Measurements from ENCODE around the gene NCOA6. TPM values are rescaled to one million over a fixed set of nuclear protein-coding genes. Genes with fewer than 3 reads are reported as not detected.

NCOA6 gene
- total RNA-seq, 1 experiment from 2014 or later: 8.2 TPM

DNA sequence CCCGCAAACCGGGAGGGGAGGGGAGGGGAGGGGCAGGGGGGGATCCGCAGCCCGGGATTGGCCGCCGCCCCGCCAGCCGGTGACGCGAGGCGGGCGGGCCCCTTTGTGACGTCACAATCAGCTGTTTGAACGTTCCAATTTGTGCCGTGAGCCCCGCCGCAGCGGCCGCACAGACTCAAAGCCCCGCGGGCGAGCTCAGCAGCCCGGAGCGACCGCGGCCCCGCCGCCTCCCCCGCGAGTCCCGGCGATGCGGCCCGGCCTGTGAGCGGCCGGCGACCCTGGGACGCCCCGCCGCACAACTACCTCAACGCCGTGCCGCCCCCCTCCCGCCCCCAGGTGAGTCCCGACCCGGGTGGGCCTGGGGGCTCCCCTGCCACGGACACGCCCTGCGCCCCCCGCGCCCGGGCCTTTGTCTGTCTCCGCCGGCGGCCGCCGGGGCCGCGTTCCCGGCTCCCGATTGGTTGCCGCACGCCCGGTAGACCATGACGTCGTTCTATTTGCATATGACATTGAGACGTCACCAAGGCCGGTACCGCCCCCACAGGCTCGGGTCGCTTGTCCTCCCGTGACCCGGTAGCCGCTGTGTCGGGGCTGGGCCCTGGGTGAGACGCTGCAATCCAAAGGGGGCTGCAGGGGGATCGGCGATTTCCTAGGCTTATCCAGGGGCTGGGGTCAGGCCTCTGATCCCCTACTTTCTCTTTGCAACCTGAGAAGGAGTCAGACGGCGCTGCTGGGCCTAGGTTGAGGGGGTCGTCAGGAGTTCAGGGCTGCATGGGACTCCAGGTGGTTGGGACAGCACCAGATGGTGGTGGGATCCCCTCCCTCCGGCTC, 121.1 kb downstream of the NCOA6 start, which contains the start of gene TP53INP2:
Gene TP53INP2 (plus strand): TSS at position 168 of the 831 bp plus-strand sequence. CDS start 4,396 bp downstream, outside the sequence.
- DNase-seq (ENCODE audit: low spot score): peak; percentile 84

DNA sequence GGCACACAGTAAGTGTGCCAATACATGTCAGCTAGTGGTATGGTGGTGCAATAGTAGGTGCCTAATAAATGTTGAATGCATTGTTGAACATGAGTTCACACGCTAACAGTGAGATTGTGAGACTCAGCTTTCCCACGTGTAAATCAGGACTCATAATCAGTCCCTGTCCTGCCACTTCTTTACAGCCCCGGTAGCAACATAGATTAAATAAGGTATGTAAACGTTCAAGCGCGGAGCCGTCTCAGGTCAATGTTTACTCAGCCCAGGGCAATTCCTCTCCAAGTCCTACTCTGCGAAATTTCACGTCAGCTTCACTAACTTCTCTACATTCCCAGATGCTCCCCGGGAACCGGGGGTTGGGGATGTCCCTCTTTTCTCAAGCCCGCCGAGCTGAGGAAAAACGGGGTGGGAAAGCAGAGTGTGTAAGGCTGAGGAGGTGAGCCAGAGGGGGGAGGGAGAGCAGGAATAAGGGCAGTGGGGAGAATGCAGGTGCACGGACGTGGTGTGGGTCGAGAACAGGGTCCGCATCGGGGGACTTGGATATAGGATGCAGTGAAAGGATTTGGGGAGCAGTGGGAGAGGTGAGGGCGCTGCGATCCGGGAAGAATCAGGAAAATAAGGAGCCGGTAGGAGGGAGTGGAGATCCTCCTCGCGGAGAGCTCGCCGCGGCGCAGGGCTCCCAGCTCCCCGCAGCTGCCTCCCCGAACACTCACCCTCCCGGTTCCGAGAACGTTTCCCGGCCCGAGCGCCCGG, 121.9 kb downstream of the NCOA6 start:
- DNase-seq (ENCODE audit: low spot score): peak; percentile 29

DNA sequence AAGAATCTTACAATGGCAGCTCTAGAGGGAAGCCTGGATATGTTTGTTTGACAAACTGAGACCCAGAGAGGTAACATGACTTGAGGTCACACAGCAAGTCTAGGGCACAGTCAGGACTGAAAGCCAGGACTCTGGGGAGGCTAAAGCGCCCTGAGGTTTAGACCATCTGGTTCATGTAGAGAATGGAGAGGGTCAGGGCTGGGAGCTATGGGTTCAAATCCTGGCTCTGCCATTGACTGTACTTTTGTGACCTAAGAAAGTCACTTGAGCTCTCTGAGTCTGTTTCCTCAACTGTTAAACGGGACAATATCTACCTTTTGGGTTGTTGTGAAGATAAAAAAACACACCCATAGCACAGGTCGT, 122.4 kb downstream of the NCOA6 start:
- no peak for DNase-seq (ENCODE audit: low spot score)

DNA sequence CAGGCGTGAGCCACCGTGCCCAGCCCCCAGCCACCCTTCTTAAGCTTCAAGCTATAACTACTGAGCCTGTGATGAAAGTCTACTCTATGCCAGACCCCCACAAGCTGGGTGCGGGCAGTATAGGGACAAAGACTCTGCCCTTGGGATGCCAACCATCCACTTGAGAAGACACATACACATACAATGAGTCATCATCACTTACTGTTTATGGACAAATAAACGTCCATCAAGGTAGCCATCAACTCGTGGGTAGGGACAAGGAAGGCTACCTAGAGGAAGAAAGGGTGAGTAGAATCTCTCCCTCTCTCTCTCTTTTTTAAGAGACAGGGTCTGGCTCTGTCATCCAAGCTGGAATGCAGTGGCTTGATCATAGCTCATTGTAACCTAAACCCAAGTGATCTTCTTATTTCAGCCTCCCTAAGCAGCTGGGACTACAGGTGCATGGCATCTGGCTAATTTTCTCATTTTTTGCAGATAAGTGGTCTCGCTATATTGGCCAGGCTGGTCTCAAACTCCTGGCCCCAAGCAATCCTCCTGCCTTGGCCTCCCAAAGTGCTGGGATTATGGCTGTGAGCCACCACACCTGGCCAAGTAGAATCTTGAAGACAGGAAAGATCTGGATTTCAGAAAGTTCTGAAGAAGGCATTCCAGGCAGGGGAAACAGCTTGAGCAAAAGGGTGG, 123.9 kb downstream of the NCOA6 start:
- peak; percentile 50 for DNase-seq (ENCODE audit: low spot score)

DNA sequence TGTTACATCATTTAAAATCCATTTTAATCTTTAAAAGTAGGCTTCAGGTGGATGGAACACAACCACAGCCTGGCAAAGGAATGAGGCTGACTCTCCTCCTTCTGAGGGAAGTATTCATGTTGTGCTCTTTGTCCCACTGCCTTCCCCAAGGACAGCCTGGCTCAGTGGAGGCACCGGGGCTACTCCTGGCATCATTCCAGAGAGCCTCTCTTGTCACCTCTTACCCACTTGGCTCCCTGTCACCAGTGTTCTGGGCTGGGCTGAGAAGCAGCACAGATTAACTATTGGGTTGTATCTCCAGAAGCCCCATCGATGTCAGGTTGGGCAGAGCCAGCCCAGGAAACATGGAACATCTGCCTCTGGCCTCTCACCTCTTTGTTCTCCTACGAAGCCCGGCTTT, 132.0 kb downstream of the NCOA6 start:
- DNase-seq (ENCODE audit: low spot score): no peak

DNA sequence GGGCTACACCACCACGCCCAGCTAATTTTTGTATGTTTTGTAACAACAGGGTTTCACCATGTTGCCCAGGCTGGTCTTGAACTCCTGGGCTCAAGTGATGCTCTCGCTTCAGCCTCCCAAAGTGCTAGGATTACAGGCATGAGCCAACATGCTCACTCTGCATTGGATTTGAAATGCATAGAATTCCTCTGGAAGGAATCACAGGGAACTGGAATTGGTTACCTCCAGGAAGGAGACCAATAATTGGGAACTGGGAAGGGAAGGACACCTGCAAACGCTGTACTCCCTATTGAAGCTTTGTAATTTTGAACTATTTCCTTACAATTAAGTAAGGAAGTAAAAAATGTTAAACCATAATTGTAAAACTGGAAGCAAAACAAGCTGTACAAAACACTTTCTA, 133.6 kb downstream of the NCOA6 start:
- no peak for DNase-seq (ENCODE audit: low spot score)

DNA sequence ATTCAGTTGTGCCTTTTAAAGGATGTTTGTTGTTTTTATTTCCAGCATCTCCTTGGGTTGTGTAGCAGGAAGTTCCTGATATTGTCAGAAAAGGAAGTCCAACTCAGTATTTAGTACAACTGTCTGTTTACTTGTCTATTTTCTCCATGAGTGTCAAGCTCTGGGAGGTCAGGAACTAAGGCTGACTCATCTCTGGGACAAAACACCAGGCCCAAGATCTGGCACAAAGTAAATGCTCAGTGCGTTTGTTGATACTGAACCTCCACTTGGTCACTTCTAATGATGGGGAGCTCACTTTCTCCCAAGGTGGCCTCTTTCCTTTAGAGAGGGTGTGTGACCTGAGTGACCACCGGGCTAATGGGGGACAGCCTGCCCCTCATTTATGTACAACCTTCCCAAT, 136.0 kb downstream of the NCOA6 start:
- peak; percentile 38 for DNase-seq (ENCODE audit: low spot score)

DNA sequence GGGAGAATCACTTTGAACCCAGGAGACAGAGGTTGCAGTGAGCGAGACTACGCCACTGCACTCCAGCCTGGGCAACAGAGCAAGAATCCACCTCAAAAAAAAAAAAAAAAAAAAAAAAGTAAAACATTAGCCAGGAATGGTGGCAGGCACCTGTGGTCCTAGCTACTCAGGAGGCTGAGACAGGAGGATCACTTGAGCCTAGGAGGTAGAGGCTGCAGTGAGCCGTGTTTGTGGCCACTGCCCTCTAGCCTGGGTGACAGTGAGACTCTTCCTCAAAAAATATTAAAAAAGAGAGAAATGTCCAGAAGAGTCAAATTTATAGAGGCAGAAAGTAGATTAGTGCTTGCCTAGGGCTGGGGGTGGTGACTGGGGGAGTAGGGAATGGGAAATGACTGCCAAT, 141.8 kb downstream of the NCOA6 start:
- no peak for DNase-seq (ENCODE audit: low spot score)

DNA sequence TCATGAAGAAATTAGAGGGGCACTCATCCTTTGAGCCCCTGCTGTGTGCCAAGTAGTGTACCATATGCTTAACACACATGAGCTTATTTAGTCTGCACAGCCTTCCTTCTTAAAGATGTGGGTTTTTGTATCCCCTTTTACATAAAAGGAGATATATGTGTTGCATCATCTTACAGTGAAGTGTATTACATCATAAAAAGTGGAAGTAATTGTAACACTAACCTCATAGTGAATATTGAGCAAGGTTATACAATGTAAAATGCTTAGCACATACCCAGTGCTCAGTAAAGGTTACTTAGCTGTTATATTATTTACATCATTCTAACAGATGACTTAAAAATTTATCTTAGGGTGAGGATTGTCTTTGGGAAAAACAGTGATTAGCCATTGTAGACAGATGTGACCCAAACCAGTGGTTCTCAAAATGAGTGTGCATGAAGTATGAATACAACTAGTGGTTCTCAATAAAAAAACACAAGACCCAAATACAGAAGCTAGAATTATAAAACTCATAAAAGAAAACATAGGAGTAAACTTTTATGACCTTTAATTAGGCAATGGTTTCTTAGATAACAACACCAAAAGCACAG, 144.8 kb downstream of the NCOA6 start:
- no peak for DNase-seq (ENCODE audit: low spot score)

DNA sequence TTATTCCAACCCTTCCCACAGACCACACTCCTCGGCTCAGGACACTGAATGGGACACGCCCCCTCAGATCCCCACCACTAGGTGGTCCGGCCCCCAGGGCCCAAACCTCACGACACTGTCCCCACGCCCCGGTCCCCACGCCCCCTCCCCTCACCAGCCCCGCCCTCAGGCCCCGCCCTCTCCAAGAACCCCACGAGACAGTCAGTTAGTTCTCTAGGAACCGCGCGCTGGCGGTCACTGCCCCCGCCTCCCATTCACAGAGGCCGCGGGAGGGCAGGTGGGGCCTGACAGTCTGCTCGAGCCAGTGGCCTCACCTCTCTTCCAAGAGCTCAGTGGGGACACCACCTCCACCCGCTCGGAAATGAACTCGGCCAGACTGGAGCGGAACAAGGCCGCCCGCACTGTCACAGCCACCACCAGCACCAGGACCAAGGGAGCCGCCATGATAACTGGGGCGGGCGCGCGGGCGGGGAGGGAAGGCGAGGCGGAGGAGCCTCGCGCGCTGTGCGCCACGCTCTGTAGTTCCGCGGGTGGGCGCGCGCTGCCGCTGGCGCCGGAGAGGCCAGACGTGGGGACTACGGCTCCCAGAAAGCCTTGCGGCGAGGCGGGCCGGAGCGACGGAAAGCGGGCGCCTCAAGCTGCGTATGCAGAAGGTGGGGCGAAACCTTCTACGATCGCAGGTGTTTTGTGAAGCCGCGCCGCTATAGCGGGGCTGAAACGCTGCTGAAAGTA, 148.6 kb downstream of the NCOA6 start, which contains the start of gene PIGU:
Gene PIGU (minus strand): TSS at position 451 of the 732 bp plus-strand sequence. CDS start 7 bp downstream, at position 444.
- peak; percentile 91 for DNase-seq (ENCODE audit: low spot score)

DNA sequence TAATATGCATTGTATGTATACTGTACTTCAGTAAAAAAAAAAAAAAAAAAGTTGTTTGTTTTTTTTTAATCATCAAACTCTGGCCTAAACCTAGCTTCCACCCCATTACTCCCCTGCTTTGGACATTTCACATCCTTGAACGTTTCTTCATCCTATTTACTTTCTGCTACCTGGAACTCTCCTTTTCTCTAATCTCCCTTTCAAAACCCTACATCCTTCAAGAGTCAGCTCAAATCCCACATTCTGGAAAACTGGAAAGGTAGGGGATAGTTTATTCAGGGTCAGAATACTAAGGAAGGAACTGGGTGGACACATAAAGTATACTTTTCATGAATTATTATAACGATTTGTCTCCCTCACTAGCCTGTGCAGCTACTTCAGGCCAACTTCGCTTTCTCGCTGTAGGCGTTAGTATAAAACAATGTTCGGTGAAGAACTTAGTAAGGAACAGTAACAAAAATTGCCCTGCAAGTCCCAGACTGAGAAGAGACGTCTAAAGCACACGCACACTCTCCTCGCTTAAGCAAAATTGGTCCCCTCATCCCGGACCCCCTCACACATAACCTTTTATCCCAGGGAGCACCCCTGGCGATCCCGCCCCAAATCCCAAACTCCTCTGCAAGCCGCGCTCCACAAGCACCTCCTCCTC, 149.3 kb downstream of the NCOA6 start:
- DNase-seq (ENCODE audit: low spot score): no peak

DNA sequence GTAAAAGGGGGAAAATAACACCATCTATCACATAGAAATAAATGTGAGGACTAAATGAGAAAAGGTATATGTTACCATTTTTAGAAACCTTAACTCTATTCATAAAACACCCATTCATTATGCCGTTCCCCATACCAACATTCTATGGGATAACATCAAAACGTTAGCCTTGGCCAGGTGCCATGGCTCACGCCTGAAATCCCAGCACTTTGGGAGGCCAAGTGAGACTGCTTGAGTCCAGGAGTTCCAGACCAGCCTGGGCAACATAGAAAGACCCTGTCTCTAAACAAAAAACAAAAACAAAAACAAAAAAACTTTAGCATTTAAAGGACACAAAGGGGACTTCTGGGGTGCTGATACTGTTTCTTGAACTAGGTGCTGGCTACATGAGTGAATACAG, 149.9 kb downstream of the NCOA6 start:
- DNase-seq (ENCODE audit: low spot score): no peak

DNA sequence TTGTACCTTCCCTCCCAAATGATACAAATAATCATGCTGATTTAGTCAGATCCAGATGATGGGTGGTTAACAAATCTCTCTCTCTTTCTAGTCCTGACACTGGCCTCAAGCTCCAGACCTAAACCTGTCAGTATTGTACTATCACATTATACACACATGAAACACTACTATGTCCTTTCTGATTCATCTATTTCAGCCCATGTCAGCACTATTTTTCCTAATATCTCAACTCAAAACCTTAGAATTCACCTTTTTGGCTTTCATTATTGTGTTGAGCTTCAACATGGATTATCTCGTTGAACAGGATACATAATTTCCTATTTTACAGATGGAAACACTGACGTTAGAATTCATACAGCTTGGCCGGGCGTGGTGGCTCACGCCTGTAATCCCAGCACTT, 152.0 kb downstream of the NCOA6 start:
- DNase-seq (ENCODE audit: low spot score): no peak

DNA sequence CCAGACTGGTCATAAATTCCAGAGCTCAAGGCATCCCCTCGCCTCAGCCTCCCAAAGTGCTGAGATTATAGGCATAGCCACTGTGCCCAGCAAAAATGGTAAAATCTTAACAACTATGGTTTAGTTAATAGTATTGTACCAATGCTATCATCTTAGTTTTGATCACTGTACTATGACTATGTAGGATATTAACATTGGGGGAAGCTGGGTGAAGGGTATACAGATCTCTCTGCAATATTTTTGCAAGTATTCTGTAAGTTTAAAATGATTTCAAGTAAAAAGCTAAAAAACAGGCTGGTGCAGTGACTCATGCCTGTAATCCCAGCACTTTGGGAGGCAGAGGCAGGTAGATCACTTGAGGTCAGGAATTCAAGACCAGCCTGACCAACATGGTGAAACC, 156.4 kb downstream of the NCOA6 start:
- DNase-seq (ENCODE audit: low spot score): no peak

Other genes with a start within 250 kb of the NCOA6 start
- gene PIGU, start 148.6 kb downstream of the NCOA6 start, total RNA-seq (2014; rRNA removed; shearing (Covaris generic)): 23.7 and 28.7 TPM in 2 replicates
- 2.4 and 5.0 TPM in 2 replicates for gene TP53INP2, start 121.3 kb downstream of the NCOA6 start, total RNA-seq (2014; rRNA removed; shearing (Covaris generic))
- 0.26 and 0.55 TPM in 2 replicates for gene GGT7, start 47.2 kb upstream of the NCOA6 start, total RNA-seq (2014; rRNA removed; shearing (Covaris generic))
- 40.1 and 49.9 TPM in 2 replicates for gene ACSS2, start 51.0 kb upstream of the NCOA6 start, total RNA-seq (2014; rRNA removed; shearing (Covaris generic))
- gene GSS, start 130.2 kb upstream of the NCOA6 start, total RNA-seq (2014; rRNA removed; shearing (Covaris generic)): 150 and 151 TPM in 2 replicates
- gene MYH7B, start 130.2 kb upstream of the NCOA6 start, total RNA-seq (2014; rRNA removed; shearing (Covaris generic)): not detected in 2 replicates